NCI-H146 treated with DMSO at 0.1 percent for 48 hours (cell line): ENCODE data around the gene ZNF600.
"Not testable (repeated sequence)": the region's sequence is repeated elsewhere in the genome, so short reads cannot be mapped to it uniquely, and the experiment has no call there.

Experiments used
- DNase-seq: peaks from one replicate; lab custom pipeline; 2025; ENCODE audit not compliant: unreplicated experiment; lab: John Stamatoyannopoulos, UW

ZNF600 gene

GRCh38 chr19:52786464-52787354, at the start of gene ZNF600:
Gene ZNF600, minus strand, starts transcription at chr19:52786791. Its CDS starts 7,903 bp downstream, at chr19:52778888.
- peak; percentile 79 for DNase-seq

DNA sequence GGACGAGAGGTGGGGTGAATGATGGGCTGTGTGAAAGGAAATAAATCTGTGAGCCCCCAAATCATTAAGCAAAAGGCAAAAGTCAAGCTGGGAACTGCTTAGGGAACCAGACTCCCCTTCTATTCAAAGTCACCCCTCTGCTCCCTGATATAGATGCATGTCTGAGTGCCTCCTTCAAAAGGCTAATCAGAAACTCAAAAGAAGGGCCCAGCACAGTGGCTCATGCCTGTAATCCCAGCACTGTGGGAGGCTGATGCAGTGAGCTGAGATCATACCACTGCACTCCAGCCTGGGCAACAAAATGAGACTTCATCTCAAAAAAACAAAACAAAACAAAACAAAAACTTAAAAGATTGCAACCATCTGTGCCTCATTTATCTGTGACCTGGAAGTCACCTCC, 47.7 kb upstream of the ZNF600 start:
- not testable (repeated sequence) for DNase-seq

- DNase-seq: not testable (repeated sequence)
Observed at GRCh38 chr19:52833541-52833940, 47.0 kb upstream of the ZNF600 start.

GRCh38 chr19:52829866-52830265, 43.3 kb upstream of the ZNF600 start:
- not testable (repeated sequence) for DNase-seq

DNA sequence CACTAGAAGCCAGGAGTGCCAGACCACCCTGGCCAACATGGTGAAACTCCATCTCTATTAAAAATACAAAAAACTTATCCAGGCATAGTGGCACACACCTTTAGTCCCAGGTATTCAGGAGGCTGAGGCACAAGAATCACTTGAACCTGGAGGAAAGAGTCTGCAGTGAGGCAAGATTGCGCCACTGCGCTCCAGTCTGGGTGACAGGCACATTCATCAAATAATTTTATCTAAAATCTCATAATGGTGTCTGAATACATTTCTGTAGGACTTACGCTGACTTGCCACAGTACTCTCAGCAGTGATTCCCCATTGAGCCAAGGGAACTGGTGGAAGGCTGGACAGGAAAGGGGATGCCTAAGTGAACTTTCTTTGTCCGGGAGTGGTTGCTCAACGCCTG, 39.2 kb upstream of the ZNF600 start:
- no peak for DNase-seq

DNA sequence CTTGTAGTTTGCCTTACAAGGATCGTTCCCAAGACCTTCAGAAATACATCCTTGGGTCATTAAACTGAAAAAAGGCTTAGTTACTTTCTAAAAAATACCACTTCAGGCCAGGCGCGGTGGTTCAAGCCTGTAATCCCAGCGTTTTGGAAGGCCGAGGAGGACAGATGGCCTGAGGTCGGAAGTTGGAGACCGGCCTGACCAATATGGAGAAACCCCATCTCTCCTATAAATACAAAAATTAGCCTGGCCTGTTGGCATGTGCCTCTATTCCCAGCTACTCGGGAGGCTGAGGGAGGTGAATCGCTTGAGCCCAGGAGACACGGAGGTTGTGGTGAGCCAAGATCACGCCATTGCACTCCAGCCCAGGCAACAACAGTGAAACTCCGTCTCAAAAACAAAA, 37.1 kb upstream of the ZNF600 start:
- no peak for DNase-seq

DNA sequence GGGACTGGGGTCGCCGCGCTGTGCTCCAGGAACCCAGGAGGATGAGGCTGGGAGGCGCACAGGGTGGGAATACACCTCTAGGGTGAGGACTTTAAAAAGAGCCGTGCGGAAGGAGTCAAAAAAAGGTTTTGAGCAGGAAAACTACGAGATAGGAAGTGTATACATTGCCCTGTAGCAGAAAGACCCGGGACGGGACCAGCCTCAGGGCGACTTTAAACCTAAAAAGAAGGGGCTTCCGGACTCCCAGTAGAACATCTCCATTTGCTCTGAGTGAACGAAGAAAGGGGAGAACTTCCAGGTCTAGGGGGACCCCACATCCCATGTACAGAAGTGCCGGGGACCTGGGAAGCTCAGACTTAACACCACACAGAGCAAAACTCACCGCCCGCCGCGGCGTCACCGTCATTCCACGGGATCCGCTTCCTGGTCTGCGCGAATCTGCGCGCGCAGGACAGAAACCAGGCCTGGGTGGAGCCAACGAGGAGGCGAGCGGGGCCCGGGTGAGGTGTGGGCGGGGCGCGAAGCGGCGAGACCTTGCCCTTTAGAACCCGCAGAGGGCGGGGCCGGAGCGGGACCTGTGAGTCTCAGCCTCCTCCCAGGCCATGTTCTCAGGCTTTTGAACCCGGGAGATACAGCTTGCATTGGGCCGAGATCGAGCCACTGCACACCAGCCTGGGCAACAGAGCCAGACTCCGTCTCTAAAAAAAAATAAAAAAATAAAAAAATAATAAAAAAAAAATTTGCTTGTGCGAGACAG, 34.8 kb upstream of the ZNF600 start, which contains the start of gene ZNF28:
TSS of gene ZNF28 (minus strand) at position 430 of the 757 bp plus-strand sequence. CDS start 3,675 bp downstream, outside the sequence.
- peak; percentile 33 for DNase-seq

- DNase-seq: not testable (repeated sequence)
Observed at GRCh38 chr19:52820472-52821203, 34.0 kb upstream of the ZNF600 start.

- no peak for DNase-seq
Observed at GRCh38 chr19:52809801-52810200, 23.2 kb upstream of the ZNF600 start.

- not testable (repeated sequence) for DNase-seq
Observed at GRCh38 chr19:52799950-52800640, 13.5 kb upstream of the ZNF600 start.

- DNase-seq: no peak
Observed at GRCh38 chr19:52789440-52789839, 2.8 kb upstream of the ZNF600 start.

DNA sequence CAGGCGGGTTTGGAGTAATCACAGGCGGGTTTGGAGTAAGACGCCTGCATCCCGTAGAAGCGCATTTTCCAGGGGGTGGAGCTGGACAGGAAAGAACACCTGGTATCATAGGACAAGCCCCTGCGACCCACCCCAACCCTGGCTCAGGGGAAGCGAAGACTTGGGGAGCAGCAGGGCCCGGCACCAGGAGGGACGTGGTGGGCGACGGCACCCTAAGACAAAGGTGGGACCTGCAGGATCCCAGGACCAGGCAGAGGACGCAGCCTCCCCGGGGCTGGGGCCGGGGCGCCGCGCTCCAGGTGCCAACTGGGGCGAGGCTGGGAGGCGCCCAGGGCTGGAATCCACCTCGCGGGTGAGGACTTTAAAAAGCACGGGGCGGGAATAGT, 520 bp downstream of the ZNF600 start:
- DNase-seq: peak; percentile 3

DNA sequence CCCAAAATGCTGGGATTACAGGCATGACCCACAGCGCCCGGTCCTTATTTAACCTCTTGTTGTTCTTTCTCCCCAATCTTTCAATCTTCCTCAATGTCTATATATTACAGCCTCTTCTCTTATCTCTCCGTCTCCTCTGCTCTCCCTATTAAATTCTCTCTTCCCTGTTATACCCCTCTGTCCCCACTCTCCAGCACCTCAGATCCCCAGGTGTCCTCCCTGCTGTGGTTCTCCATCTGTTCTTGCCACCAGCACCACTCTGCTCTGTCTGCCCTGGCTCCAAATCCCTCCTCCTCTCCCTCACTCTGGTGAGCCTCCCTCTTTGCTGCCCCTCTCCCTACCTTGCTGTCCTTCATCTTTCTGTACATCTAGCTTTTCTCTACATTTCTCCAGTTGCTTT, 1.1 kb downstream of the ZNF600 start:
- DNase-seq: no peak

- not testable (repeated sequence) for DNase-seq
Observed at GRCh38 chr19:52782864-52783263, 3.7 kb downstream of the ZNF600 start.

DNA sequence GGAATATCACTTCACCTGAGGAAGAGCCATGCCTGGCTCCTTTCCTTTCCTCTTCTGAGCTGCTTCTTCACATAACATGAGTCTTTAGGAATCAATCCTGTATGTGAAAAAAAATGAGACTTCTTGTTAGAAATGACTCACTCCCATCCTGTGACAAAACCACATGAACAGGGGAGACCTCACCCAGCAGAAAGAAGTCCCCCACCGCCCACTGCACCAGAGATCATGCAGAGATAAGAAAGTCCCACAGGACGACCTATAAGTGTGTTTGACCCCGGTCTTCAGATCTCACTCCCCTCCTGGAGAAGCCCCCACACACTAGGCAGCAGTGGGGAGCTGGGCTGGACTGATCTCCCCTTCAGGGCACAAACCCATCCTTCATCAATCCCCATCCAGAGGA, 7.8 kb downstream of the ZNF600 start:
- DNase-seq: no peak

GRCh38 chr19:52756447-52756846, 30.1 kb downstream of the ZNF600 start:
- DNase-seq: not testable (repeated sequence)

DNA sequence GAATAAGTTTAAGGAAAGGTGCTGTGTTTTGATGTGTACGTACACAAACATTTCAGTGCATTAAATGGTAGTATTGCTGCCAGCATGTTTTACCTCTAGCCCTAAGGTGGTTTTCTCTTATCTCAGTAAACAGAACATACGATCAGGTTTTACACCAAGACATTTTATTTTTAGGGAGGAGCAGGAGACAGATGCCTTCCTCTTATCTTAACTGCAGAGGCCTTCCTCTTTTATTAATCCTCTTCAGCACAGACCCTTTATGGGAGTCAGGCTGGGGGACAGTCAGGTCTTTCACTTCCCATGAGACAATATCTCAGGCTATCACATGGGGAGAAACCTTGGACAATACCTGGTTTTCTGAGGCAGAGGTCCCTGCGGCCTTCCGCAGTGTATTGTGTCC, 36.8 kb downstream of the ZNF600 start:
- no peak for DNase-seq

- DNase-seq: peak; percentile 58
Observed at GRCh38 chr19:52748336-52748950, 38.1 kb downstream of the ZNF600 start.

- DNase-seq: peak; percentile 69
Observed at GRCh38 chr19:52745919-52746318, 40.7 kb downstream of the ZNF600 start.

- DNase-seq: no peak
Observed at GRCh38 chr19:52743091-52743490, 43.5 kb downstream of the ZNF600 start.
